ENCODE data around the gene SMIM35.

The SMIM35 gene

GRCh38 chr11:117960406-117960805 is 126.4 kb downstream of the SMIM35 start:
- DNase-seq (ENCODE audit: low read depth, low spot score): no peak

DNA sequence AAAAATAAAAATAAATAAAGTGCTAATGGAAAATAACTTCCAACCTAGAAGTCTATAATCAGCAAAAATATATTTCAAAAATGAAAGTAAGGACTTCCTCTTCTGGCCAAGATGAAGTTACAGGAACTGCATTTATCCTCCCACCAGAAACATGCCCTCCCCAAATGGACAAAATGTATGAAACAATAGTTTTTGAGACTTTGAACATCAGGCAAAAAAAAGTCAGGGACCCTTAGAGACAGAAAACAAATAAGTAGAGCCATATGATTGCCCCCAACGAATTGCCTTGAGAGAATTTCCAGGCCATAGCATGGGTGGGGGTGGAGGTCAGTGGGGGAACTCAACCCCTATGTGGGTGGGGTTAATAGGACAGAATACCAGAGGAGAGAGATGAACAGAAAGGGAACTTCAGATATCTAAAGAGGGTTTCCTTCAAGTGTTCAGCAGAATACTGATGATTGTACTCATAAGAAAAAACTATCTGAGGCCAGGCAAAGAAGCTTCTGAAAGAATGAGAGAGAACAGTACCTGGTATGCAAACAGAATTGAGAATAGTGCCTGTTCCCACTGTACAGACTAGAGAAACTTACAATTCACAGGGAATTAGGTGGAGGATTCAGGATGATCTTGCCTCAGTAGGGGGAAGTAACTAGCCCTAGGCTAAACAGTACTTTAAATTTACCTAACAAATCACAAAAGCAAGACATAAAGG is 127.2 kb downstream of the SMIM35 start:
- no peak for DNase-seq (ENCODE audit: low read depth, low spot score)

DNA sequence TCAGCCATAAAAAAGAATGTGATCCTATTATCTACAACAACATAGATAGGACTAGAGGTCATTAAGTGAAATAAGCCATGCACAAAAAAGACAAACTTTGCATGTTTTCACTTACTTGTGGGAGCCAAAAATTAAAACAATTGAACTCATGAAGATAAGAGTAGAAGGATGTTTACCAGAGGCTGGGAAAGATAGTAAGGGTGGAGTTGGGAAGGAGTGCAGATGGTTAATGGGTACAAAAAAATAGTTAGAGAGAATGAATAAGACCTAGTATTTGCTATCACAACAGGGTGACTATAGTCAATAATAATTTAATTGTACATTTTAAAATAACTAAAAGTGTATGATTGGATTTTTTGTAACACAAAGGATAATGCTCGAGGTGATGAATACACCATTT is 127.8 kb downstream of the SMIM35 start:
- DNase-seq (ENCODE audit: low read depth, low spot score): no peak
